Measurements from ENCODE around the gene RABEP1.

RABEP1 gene

DNA sequence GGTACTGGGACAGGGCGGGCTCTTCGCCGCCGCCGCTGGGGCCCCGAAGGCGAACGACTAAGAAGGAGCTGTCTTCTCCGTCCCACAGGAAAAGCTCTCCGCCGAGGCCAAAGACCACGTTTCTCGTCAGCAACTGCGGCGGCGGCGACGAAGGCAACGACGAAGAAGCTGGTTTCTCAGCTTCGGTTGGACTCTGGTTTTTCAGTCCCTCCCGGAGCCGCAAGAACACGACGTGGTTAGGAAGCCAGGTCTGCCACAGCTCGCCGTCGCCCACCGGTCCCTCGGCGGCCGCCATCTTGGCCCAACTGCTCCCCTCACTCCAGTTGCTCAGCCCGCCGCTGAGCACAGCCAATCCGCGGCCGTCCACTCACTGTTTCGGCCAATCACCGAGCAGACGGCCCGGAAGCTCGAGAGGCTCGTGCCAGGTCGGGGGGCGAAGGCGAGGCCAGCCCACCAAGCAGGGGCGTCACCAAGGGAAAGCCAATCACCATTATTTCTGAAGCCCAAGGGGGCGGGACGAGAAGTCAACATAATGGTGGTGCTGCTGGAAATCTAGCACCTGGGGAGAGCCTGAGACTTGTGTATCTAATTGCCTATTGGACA is 137.4 kb downstream of the RABEP1 start, which contains the start of gene NUP88:
Gene NUP88 (minus strand): TSS at position 307 of the 603 bp plus-strand sequence. CDS start 12 bp downstream, at position 295.
- DNase-seq (ENCODE audit: low read depth) = peak; percentile 98
- H3K4me3 ChIP-seq (ENCODE audit: low read depth, low read length) = peak within 1 kb of the TSS; percentile 91
- no peak for TF ChIP-seq CTCF (IDR thresholded peaks at IDR 0.05; ENCODE audit: insufficient read depth, low read depth, low read length, missing control alignments)

GRCh38 chr17:5419959-5420653 is 138.0 kb downstream of the RABEP1 start, which contains the start of gene RPAIN:
RPAIN (plus strand) TSS chr17:5420182; CDS start chr17:5420211, 29 bp downstream.
- peak within 1 kb of the TSS; percentile 91 for H3K4me3 ChIP-seq (ENCODE audit: low read depth, low read length)
- no peak for TF ChIP-seq CTCF (IDR thresholded peaks at IDR 0.05; ENCODE audit: insufficient read depth, low read depth, low read length, missing control alignments)
- DNase-seq (ENCODE audit: low read depth) = peak; percentile 92

DNA sequence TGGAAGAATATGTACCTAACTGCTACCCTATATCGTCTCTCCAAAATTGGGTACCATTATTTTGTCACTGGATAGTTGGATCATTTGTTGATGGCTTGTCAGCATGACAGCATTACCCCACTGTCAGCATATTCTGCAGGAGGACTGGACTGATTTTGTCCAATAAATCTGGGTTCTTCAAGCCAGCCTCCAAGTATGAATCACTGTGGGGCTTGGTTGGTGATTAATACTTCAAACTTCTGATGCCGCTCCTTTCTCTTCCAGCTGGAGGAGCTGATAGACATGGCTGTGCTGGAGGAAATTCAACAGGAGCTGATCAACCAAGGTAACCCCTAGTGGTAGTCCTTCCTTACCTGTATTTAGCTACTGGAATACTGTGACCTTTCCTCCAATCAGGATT is 140.4 kb downstream of the RABEP1 start:
- no peak for TF ChIP-seq CTCF (IDR thresholded peaks at IDR 0.05; ENCODE audit: insufficient read depth, low read depth, low read length, missing control alignments)
- H3K4me3 ChIP-seq (ENCODE audit: low read depth, low read length) = no peak overlapping the region
- DNase-seq (ENCODE audit: low read depth) = no peak

GRCh38 chr17:5424909-5425308 is 142.8 kb downstream of the RABEP1 start:
- TF ChIP-seq CTCF (IDR thresholded peaks at IDR 0.05; ENCODE audit: insufficient read depth, low read depth, low read length, missing control alignments) = no peak
- H3K4me3 ChIP-seq (ENCODE audit: low read depth, low read length) = no peak overlapping the region
- DNase-seq (ENCODE audit: low read depth) = no peak

DNA sequence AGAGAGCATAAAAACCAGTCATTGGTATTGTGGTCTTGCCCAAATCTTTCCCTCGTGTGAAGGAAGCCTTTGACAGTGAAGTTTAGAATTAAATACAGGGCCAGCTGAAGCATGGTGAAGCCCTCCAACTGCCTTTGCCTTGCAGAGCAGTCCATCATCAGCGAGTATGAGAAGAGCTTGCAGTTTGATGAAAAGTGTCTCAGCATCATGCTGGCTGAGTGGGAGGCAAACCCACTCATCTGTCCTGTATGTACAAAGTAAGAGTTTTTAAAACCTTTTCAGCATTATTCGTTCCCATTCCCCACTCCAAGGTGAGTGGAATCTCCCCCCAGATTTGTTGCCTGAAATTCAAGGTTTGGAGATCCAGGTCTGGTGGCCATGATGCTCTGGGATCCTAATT is 143.7 kb downstream of the RABEP1 start:
- no peak overlapping the region for H3K4me3 ChIP-seq (ENCODE audit: low read depth, low read length)
- TF ChIP-seq CTCF (IDR thresholded peaks at IDR 0.05; ENCODE audit: insufficient read depth, low read depth, low read length, missing control alignments) = no peak
- DNase-seq (ENCODE audit: low read depth) = no peak

DNA sequence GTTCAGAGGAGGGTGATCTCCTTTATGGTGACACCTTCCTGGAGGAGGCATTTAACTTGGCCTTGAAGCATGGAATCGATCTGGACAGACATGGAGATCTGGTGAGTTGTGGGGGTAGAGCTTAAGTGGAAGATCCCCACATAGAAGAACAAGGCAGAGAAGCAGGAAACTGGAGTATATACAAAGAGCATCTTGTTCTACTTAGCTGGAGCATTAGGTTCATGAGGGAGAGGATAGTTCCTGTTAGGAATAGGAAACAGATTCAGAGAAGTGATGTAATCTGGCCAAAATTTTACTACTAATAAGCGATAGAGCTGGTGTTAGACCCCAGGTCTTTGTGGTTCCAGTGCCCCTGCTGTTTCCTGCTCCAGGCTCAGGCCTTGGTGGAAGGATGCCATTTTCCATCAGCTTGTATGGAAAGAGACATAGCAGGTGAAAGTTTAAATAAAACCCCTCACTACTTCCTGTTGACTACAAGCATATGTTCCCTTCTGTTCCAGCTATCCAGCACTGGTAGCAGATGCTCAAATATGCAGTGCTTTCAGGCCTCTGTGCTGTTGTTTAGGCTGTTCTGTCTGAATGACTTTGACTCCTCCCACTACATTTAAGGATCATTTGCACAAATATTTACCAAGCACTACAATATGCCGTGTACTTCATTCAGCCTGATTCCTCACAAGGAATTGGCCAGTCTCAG is 147.3 kb downstream of the RABEP1 start:
- DNase-seq (ENCODE audit: low read depth) = no peak
- no peak overlapping the region for H3K4me3 ChIP-seq (ENCODE audit: low read depth, low read length)
- TF ChIP-seq CTCF (IDR thresholded peaks at IDR 0.05; ENCODE audit: insufficient read depth, low read depth, low read length, missing control alignments) = no peak

All from GM12865 (cell line).